ENCODE results near the gene CLDN19.

CLDN19 gene

DNA sequence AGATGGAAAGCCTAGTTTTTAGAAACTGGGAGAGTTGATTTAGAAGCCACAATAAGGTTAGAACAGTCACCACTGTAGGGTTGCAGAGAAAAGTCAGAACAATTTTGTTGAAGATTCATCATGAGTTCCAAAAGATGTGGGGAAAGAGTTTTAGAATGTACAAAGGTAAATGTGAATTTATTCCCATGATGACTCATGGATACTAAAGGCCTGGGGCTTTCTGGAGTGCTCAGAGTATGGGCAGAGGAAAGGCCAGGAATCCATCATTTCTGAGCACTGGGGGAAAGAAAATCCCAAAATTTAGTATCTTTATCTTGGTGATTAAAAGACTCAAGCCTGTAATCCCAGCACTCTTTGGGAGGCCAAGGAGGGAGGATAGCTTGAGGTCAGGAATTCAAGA is 40.0 kb downstream of the CLDN19 start:
- DNase-seq: no peak

DNA sequence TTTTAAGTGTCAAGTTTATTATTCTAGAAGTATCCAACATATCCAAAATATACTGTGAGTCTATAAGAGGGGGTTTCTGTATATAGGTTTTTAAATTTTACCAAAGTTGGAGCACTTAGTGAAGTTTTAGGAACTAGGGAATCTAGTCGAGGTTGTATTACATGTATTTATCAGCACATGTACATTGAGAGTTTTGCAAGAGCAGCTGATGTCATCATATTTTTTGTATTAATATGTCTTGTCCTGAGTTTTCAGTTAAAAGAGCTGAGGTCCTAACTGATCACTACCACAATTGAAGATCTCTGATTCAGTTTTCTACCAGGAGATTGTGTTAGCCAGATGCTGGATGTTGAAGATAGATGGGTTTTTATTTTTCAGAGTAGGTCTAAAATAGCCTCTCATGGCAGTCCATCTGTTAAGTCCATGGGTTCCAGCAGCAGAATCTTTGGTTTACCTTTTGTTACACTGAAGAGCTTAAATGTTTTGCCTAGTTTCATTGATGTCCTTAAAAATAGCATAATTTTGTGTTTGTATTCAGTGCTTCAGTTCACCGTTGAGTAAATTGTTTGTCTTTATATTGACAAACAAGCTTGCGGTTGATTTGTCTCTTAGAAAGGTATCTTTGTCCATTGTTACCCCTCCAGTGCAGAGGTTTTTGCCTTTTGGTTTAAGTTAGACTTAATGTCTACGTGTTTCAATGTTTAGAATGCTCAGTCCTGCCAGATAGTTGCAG is 41.8 kb downstream of the CLDN19 start:
- DNase-seq: no peak

DNA sequence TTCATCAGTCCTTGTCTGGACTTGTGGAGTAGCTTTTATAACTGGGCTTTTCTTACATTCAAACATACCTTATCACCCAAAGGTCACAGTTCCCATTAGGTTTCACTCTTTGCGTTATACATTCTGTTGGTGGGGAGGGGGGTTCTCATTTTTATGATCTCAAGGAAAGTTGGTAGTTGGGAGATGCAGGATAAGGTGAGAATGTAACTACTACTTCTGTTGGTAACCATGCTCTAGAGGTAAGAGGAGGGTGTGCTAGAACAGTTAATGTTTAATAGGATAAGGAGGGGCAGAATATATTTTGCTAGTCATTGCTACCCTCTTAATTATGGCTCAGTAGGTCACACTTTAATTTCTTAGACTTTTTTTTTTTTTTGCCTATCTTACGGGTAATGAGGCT is 47.1 kb downstream of the CLDN19 start:
- DNase-seq: no peak

DNA sequence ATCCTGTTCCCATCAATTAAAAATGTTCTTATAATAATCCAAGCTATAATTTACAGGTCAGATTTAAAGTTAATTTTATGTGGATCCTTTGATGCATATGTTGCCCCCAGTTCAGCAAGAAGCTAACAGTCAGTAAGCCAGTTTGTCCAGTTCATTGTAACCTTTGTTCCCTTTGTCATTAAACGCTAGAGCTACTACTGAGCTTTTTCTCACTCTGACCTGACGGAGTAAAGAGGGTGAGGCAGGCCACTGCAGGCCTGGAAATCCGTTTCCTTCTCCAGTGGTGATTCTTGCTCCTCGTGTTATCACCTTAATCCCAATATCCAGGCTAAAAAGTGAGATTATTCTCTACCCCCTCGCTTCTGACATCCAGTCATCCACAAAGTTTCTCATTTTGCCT is 47.6 kb downstream of the CLDN19 start:
- no peak for DNase-seq

DNA sequence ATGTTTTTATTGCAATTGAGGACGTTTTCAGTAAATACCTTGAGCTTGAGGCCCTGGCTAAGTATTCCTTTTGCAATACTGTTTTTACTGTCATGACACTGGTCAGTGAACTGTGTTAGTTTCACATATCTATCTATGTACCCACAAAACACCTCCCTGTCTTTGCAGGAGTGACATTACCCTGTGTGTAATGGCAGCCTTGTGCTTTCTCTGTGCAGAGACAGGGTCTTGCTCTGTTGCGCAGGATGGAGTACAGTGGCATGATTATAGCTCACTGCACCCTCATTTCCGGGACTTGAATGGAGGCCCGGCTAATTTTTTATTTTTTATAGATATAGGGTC is 48.9 kb downstream of the CLDN19 start:
- DNase-seq: no peak

DNA sequence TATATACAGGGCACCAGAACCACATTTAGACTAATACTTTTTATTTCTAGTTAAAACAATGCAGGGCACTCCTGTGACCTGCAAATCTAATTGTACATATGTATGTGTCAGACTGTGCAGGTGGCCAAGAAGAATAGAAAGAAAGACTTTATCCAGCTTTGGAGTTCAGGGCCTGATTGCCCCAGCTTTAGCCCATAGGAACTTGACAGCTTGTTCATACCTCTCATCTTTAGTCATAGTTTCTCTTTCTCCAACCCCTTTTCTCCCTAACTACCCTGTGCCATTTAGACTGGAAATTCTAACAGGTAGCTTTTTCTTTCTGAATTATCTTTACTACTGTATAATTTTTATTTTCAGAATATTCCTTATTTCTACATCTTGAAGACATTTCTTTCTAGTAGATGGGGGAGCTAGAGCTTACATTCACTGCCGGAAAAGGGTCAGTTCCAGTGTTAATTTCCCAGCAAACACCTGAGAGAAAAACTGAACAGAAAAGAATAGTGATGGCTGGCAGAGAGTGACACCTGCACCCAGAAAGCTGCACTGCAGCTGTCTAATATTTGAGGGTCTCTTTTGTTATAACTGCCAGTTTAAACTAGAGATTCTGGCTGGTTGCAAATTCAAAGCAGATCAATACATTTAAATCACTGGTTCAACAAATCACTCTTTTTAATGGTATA is 49.4 kb downstream of the CLDN19 start:
- DNase-seq: no peak

DNA sequence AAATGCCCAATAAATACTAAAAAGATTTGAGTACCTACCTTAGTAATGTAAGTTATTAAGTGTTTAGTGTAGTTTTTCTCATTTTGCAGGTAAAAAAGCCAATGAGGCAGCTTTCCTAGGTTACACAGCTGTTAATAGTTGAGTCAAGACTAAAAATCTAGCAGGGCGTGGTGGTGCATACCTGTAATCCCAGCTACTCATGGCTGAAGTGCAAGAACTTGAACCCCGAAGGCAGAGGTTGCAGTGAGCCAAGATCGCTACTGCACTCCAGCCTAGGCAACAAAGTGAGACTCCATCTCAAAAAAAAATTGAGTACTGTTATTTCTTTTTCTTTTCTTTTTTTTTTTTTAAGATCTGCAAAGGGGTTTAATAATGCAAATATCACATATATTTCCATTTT is 50.1 kb downstream of the CLDN19 start:
- DNase-seq: no peak

DNA sequence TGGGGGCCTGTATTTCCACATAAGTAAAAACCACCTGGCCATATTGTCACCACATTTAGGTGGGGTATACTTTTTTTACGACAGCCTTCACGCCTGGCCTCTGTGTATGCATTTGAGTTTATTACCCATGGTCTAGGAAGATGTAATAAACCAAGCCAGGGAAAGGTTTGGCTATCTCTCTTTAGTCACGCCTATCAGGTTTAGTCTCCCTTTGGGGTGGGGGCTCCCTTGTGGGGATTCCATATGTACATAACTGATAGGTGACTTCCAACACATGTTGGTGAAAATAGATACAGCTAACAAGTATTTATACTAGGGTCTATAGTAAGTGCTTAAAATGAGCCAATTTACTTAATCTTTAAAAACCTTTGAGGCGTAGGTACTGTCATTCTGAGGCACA is 53.6 kb downstream of the CLDN19 start:
- DNase-seq: no peak

DNA sequence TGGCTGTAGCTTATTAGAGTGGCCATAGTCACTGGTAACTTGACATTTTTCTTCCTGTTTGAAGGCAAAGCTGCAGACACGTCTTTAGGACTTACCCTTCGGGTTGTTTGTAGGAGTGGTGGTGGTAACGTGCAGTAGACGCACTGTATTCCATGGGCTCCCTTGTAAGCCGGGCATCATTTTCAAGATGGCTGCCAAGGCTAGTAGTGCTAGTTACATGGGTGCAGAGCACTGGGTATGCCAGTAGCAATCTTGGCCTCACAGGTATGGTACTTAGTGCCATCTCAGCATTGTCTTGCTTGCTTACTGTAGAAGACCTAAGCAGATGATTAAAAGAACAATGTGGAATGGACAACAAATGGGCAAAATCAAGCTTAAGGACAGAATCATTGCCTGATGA is 55.9 kb downstream of the CLDN19 start:
- no peak for DNase-seq

All from C1 segment of cervical spinal cord (tissue), 14 donors.